Measurements from ENCODE around the gene MAST3.

DNA sequence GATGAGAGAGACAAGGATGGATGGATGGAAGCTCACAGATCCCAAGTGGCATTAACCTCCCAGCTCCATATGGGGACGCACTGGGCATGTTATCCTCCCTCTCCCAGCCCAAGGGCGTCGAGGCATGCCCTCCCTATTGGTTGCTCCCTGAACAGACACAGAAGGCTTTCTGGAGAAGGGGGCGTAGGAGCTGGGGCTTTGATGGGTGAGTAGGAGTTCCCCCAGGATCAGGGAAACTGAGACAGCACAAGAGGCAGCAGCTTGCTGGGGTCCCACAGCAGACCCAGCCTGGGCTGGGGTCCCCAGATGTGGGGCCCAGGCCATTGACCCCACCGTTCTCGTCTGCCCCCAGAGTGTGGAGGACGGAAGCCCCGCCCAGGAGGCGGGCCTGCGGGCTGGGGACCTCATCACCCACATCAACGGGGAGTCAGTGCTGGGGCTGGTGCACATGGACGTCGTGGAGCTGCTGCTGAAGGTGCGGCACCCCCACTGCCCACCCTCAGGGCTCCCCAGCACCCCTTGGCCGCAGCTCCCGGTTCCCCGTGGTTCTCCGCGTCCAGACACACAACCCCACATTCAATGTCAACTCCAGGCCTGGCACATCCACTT is 47.9 kb downstream of the MAST3 start:
- TF ChIP-seq, protein P1, sequence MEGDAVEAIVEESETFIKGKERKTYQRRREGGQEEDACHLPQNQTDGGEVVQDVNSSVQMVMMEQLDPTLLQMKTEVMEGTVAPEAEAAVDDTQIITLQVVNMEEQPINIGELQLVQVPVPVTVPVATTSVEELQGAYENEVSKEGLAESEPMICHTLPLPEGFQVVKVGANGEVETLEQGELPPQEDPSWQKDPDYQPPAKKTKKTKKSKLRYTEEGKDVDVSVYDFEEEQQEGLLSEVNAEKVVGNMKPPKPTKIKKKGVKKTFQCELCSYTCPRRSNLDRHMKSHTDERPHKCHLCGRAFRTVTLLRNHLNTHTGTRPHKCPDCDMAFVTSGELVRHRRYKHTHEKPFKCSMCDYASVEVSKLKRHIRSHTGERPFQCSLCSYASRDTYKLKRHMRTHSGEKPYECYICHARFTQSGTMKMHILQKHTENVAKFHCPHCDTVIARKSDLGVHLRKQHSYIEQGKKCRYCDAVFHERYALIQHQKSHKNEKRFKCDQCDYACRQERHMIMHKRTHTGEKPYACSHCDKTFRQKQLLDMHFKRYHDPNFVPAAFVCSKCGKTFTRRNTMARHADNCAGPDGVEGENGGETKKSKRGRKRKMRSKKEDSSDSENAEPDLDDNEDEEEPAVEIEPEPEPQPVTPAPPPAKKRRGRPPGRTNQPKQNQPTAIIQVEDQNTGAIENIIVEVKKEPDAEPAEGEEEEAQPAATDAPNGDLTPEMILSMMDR (conservative IDR thresholded peaks at IDR 0.05), result no peak
- no peak for TF ChIP-seq ZFX (IDR thresholded peaks at IDR 0.05)
